Neural cell (in vitro differentiated cells): ENCODE data around the gene C1orf105. TPM values are rescaled to one million over a fixed set of nuclear protein-coding genes. Genes with fewer than 3 reads are reported as not detected.

Experiments used
- H2AFZ ChIP-seq: fragments of 200-600, 300-800 bp; sonication (generic), shearing (Covaris generic); 2 replicates; pipeline ENCODE4 v1.6.0; 2014; ENCODE audit warnings: low read depth, mild to moderate bottlenecking, antibody characterized with exemption, low read length, moderate library complexity
- H3F3A ChIP-seq: fragments of 200-600 bp; shearing (Covaris generic); 2 replicates; pipeline ENCODE4 v1.6.1; 2016; ENCODE audit warnings: mild to moderate bottlenecking, moderate library complexity, mixed read lengths, antibody characterized with exemption, low read length; ENCODE audit not compliant: insufficient read depth, poor library complexity, severe bottlenecking
- H3K27ac ChIP-seq: fragments of 200-600, 300-800 bp; sonication (generic), shearing (Covaris generic); 2 replicates; pipeline ENCODE4 v1.5.1; 2014; ENCODE audit warnings: mild to moderate bottlenecking, low read length, moderate library complexity
- H3K27me3 ChIP-seq: fragments of 300-800, 200-600 bp; sonication (generic), shearing (Covaris generic); 2 replicates; pipeline ENCODE4 v1.6.0; 2014; ENCODE audit warnings: mild to moderate bottlenecking, low read depth, low read length, moderate library complexity; ENCODE audit not compliant: insufficient read depth
- H3K36me3 ChIP-seq: fragments of 300-800, 200-600 bp; sonication (generic), shearing (Covaris generic); 2 replicates; pipeline ENCODE4 v1.5.1; 2014; ENCODE audit warnings: mild to moderate bottlenecking, antibody characterized with exemption, low read length, moderate library complexity; ENCODE audit not compliant: insufficient read depth
- H3K4me2 ChIP-seq: fragments of 300-800, 200-600 bp; sonication (generic), shearing (Covaris generic); 2 replicates; pipeline ENCODE4 v1.6.0; 2014; ENCODE audit warnings: mild to moderate bottlenecking, low read length
- H3K4me3 ChIP-seq: fragments of 300-800, 200-600 bp; sonication (generic), shearing (Covaris generic); 2 replicates; pipeline ENCODE4 v1.5.1; 2014; ENCODE audit warnings: mild to moderate bottlenecking, low read length, moderate library complexity
- H3K79me2 ChIP-seq: fragments of 200-600 bp; shearing (Covaris generic); replicated peaks from 2 replicates; pipeline ENCODE4 v1.6.0; 2014; ENCODE audit warnings: mild to moderate bottlenecking, low read length, moderate library complexity; ENCODE audit not compliant: insufficient read depth
- H3K9ac ChIP-seq: fragments of 300-800, 200-600 bp; sonication (generic), shearing (Covaris generic); 2 replicates; pipeline ENCODE4 v1.6.1; 2016; ENCODE audit warnings: mild to moderate bottlenecking, low read length, mixed read lengths
- H3K9me2 ChIP-seq: fragments of 200-600 bp; shearing (Covaris generic); 2 replicates; pipeline ENCODE4 v1.6.1; 2016; ENCODE audit warnings: mild to moderate bottlenecking, low read length, mixed read lengths; ENCODE audit not compliant: insufficient read depth
- H3K9me3 ChIP-seq: fragments of 200-600, 300-800 bp; sonication (generic), shearing (Covaris generic); 2 replicates; pipeline ENCODE4 v1.6.1; 2016; ENCODE audit warnings: mild to moderate bottlenecking, mixed run types, low read length, moderate library complexity, mixed read lengths
- H4K20me1 ChIP-seq: fragments of 200-600 bp; shearing (Covaris generic); 2 replicates; pipeline ENCODE4 v1.6.1; 2016; ENCODE audit warnings: mild to moderate bottlenecking, mixed run types; ENCODE audit not compliant: insufficient read depth
- EP300 ChIP-seq: fragments of 450-650 bp; conservative IDR thresholded peaks from 2 replicates; pipeline ENCODE4 v1.6.1; 2014; ENCODE audit warnings: antibody characterized with exemption, mild to moderate bottlenecking, moderate library complexity; ENCODE audit not compliant: poor library complexity, severe bottlenecking
- EZH2 ChIP-seq: fragments of 200-600, 300-800 bp; shearing (Covaris generic), sonication (generic); IDR thresholded peaks from 2 replicates; pipeline ENCODE4 v1.6.1; 2014; ENCODE audit warnings: antibody characterized with exemption, low read length, borderline replicate concordance, mild to moderate bottlenecking; ENCODE audit not compliant: insufficient read depth, poor library complexity, severe bottlenecking
- MXI1 ChIP-seq: fragments of 450-650 bp; conservative IDR thresholded peaks from 2 replicates; pipeline ENCODE4 v1.6.1; 2014; ENCODE audit warnings: antibody characterized with exemption, mild to moderate bottlenecking; ENCODE audit not compliant: poor library complexity, severe bottlenecking
- POLR2AphosphoS5 ChIP-seq: IDR thresholded peaks from 2 replicates; pipeline ENCODE4 v1.6.1; 2012
- RAD21 ChIP-seq: fragments of 450-650 bp; conservative IDR thresholded peaks from 2 replicates; pipeline ENCODE4 v1.6.1; 2014; ENCODE audit warnings: antibody characterized with exemption, mild to moderate bottlenecking, moderate library complexity
- SMC3 ChIP-seq: fragments of 450-650 bp; conservative IDR thresholded peaks from 2 replicates; pipeline ENCODE4 v1.6.1; 2014; ENCODE audit warnings: antibody characterized with exemption, mild to moderate bottlenecking, moderate library complexity; ENCODE audit not compliant: poor library complexity
- TAF1 ChIP-seq: IDR thresholded peaks from 2 replicates; pipeline ENCODE4 v1.6.1; 2012; ENCODE audit warnings: low read depth
- polyA plus RNA-seq: library from polyadenylated mRNA; depleted of rRNA; stranded (reverse); fragments of >200 nt; gene quantifications from 2 replicates; pipeline ENCODE4 v1.2.3, GENCODE V29; 2014
- TF ChIP-seq, protein P1 (sequence below): fragments of 450-650 bp; IDR thresholded peaks from 2 replicates; pipeline ENCODE4 v1.5.1; 2014; ENCODE audit warnings: antibody characterized with exemption, mild to moderate bottlenecking, moderate library complexity; ENCODE audit not compliant: poor library complexity, severe bottlenecking
- TF ChIP-seq, protein P2 (sequence below): IDR thresholded peaks from 2 replicates; pipeline ENCODE4 v1.6.1; 2012; ENCODE audit warnings: borderline replicate concordance

C1orf105 gene
- polyA plus RNA-seq, 1 donor from 2014 or later: not detected

- H3K4me2 ChIP-seq: no peak overlapping the region
Measured at GRCh38 chr1:172390683-172391551, 29.6 kb upstream of the C1orf105 start.

DNA sequence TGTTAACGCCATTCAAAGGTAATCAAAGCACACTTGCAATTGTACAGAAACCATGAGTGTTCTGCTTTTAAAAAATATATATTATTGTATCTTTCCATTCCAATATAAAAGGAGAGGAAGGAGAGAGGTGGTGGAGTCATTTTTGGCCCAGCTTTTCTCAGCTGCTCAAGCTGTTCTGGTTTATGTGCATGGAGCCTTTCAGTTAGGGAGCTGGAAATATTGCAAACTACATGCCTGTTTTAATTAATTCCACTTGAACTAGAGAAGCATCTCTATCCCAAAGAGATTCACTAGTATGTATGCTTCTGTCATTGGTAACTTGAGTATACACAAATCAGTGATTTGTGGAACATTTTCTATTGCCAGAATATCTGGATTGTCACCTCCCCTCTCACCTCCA, 28.5 kb upstream of the C1orf105 start:
- H3K9ac ChIP-seq: no peak overlapping the region
- no peak overlapping the region for H3K27ac ChIP-seq
- no peak overlapping the region for H2AFZ ChIP-seq
- no peaks in the 10 kb centered on the region for H3K36me3 ChIP-seq
- H3K27me3 ChIP-seq: no peaks in the 10 kb centered on the region
- H3K4me3 ChIP-seq: no peak overlapping the region
- H3K4me2 ChIP-seq: no peak overlapping the region
- H3K9me2 ChIP-seq: no peaks in the 10 kb centered on the region
- H3K9me3 ChIP-seq: no peaks in the 10 kb centered on the region
- no peak for TF ChIP-seq TAF1
- no peak for TF ChIP-seq EZH2
- TF ChIP-seq SMC3: no peak
- no peaks in the 10 kb centered on the region for H3K79me2 ChIP-seq
- H4K20me1 ChIP-seq: no peaks in the 10 kb centered on the region
- H3F3A ChIP-seq: no peaks in the 10 kb centered on the region

More at GRCh38 chr1:172390683-172391551, 29.6 kb upstream of the C1orf105 start:
- Histone ChIP-seq H3K9me3 (no peaks in the 10 kb centered on the region), H3K36me3 (no peaks in the 10 kb centered on the region), H3K4me3 (no peak overlapping the region), H3K27me3 (no peaks in the 10 kb centered on the region), H3K9ac (no peak overlapping the region), H3K9me2 (no peaks in the 10 kb centered on the region), H3K27ac (no peak overlapping the region), H3K79me2 (no peaks in the 10 kb centered on the region), H4K20me1 (no peaks in the 10 kb centered on the region), H2AFZ (no peak overlapping the region), H3F3A (no peaks in the 10 kb centered on the region)
- TF ChIP-seq RAD21 (no peak), EZH2 (no peak), TAF1 (no peak), MXI1 (no peak), EP300 (no peak), SMC3 (no peak), POLR2AphosphoS5 (no peak)
- TF ChIP-seq, protein P1, sequence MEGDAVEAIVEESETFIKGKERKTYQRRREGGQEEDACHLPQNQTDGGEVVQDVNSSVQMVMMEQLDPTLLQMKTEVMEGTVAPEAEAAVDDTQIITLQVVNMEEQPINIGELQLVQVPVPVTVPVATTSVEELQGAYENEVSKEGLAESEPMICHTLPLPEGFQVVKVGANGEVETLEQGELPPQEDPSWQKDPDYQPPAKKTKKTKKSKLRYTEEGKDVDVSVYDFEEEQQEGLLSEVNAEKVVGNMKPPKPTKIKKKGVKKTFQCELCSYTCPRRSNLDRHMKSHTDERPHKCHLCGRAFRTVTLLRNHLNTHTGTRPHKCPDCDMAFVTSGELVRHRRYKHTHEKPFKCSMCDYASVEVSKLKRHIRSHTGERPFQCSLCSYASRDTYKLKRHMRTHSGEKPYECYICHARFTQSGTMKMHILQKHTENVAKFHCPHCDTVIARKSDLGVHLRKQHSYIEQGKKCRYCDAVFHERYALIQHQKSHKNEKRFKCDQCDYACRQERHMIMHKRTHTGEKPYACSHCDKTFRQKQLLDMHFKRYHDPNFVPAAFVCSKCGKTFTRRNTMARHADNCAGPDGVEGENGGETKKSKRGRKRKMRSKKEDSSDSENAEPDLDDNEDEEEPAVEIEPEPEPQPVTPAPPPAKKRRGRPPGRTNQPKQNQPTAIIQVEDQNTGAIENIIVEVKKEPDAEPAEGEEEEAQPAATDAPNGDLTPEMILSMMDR: no peak
- TF ChIP-seq, protein P2, sequence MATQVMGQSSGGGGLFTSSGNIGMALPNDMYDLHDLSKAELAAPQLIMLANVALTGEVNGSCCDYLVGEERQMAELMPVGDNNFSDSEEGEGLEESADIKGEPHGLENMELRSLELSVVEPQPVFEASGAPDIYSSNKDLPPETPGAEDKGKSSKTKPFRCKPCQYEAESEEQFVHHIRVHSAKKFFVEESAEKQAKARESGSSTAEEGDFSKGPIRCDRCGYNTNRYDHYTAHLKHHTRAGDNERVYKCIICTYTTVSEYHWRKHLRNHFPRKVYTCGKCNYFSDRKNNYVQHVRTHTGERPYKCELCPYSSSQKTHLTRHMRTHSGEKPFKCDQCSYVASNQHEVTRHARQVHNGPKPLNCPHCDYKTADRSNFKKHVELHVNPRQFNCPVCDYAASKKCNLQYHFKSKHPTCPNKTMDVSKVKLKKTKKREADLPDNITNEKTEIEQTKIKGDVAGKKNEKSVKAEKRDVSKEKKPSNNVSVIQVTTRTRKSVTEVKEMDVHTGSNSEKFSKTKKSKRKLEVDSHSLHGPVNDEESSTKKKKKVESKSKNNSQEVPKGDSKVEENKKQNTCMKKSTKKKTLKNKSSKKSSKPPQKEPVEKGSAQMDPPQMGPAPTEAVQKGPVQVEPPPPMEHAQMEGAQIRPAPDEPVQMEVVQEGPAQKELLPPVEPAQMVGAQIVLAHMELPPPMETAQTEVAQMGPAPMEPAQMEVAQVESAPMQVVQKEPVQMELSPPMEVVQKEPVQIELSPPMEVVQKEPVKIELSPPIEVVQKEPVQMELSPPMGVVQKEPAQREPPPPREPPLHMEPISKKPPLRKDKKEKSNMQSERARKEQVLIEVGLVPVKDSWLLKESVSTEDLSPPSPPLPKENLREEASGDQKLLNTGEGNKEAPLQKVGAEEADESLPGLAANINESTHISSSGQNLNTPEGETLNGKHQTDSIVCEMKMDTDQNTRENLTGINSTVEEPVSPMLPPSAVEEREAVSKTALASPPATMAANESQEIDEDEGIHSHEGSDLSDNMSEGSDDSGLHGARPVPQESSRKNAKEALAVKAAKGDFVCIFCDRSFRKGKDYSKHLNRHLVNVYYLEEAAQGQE: no peak
